HuH-7 (cell line): ENCODE results near the gene RIC8B.

Experiments
- DNase-seq: peaks from one replicate; pipeline ENCODE4 v3.0.0; 2011; ENCODE audit warnings: low spot score

Gene RIC8B

DNA sequence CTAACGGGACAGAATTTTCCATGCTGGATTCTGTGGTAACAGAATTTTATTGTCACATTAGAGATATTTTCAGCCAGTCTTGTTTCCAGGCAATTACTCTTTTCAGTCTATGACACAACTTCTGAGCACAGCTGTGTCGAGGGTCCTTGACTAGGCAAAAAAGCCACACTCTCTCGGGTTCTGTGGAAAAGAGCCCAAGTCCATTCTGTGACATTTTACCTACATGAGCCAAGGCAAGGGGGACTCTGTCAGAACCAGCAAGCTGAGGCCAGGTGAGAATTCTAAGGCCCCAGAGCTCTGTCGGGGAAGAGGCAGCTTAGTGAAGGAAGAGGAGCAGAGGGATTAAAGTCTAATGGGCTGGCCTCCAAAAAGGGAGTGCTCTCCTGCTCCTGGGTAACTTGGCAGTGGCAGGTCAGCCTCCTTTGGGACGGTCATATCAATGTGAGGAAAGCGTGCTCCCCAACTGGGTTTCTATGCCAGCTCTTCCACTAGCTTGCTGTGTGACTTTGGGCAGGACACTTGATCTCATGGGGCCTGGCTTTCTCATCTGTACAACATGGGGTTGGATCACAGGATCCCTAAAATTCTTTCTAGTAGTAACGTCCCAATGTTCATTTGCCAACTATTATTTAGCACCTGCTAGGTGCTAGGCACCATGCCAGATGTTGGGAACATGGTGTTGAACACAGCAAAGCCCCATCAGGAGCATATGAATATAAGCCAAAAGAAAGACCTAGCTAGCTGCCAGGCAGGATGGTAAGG is 16.0 kb upstream of the RIC8B start:
- no peak for DNase-seq

DNA sequence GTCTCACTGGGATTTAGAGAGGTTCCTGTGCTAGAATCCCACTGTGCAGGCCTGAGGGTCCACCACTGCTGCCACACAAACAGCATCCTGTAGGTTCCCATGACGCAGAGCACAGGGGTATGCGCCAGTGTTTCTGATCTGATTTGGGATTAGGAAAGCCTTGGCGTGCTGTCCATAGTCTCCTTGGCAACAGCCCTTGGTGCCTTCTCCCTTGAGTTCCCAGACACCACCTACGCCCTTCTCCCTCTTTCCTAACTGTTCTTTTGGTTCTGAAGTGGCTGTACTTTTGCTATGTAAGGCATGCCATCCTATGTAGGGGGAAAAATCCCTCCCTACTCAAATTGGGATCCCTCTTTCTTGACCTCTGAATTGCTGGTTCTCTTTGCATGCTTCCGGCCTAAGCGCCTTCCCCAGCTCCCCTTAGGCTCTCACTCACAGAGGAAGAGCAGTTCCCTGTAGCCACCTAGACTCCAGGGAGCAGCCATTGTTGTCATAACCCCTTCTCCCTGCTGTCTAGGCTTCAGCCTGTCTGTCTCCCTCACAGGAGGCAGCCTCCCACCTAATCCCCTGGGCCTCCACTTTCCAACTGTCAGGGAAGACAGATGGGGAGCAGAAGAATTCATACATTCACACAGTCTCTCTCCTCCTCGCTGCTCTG is 14.8 kb upstream of the RIC8B start:
- no peak for DNase-seq

DNA sequence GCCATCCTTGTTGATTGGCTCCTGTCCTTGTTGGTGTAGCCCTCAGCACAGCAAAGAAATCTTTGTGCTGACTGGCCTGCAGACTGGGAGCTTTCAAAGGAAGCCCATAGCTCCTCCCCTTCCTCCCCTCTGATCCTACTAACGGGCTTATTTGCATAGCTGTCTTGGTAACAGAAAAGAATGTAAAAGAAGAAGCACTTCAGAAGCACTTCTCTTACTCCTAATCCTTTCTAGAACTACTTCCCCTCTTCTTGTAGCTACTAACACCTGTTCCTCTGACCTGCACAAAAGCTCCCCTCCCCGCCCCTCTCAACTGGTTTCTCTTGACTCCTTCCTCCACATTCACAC is 14.3 kb upstream of the RIC8B start:
- no peak for DNase-seq

DNA sequence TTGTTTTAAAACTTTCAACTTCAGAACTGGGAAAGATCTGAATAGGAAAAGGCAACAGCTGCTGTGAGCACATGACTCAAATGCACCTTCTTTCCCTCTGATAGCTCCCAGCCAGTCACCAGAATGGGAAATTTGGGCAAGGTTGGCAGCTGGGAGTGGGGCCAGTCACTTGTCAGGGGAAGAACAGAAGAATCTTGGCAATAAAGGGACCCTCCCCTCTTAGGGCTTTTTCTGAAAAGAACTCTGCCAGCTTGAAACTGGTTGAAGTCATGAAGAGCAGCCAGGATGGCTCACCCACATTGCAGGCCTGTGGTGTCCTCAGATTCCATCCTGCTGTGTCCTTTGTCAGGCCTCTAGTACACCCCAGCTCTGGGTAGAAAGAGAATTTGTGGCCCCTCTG is 10.3 kb upstream of the RIC8B start:
- no peak for DNase-seq

DNA sequence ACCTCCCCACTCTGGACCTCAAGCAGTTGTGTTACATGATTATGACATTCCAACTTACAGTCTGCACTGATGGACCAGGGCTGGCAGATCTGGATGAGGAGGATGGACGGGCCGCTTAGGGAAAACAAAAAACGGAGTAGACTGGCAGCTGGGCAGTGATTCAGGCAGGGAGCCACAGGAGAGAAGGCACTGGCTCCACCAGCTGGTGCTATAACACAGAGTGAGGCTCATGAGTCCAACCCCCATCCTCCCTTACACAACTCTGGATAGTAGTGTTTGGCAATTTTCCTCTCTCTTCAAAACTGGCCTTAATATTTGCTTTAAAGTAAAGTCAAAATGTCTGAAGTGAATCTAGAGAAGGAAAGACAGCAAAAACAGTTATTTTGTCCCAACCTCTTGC is 9.7 kb upstream of the RIC8B start:
- DNase-seq, result no peak

DNA sequence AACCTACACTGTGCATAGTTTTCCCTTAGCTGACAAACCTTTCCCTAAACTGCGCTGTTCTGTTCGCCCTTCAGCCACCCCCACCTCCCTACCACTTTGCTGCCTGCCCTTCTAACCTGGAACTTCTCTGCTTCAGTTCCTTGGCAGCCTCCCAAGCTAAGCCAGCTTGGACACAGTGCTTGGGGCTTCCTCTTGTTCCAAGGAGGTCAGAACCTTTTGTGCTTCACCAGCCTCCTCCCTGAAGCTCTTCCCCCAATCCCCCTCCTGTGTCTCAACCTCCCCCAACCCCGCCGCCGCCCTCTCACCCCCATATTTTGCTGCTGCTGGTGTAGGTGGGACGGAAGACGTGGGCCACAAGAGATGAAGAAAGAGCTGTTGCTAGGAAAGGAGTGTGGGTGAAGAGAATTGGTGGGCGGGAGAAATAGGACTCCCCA is 8.1 kb upstream of the RIC8B start:
- DNase-seq, result no peak

DNA sequence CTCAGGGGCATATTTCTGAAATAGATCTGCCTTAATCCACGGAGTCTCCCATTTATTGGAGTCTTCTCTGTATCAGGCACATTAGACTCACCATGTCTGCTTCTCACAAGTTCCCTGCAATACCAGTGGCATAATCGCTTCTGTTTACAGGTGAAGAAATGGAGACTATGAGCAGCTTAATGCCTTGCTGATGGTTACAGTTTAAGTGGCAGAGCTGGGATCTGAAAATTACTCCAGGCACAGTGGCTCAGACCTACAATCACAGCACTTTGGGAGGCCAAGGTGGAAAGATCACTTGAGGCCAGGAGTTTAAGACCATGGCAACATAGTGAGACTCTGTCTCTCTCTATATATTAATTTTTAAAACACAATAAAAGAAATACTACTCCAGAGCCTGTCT is 7.3 kb upstream of the RIC8B start:
- no peak for DNase-seq

DNA sequence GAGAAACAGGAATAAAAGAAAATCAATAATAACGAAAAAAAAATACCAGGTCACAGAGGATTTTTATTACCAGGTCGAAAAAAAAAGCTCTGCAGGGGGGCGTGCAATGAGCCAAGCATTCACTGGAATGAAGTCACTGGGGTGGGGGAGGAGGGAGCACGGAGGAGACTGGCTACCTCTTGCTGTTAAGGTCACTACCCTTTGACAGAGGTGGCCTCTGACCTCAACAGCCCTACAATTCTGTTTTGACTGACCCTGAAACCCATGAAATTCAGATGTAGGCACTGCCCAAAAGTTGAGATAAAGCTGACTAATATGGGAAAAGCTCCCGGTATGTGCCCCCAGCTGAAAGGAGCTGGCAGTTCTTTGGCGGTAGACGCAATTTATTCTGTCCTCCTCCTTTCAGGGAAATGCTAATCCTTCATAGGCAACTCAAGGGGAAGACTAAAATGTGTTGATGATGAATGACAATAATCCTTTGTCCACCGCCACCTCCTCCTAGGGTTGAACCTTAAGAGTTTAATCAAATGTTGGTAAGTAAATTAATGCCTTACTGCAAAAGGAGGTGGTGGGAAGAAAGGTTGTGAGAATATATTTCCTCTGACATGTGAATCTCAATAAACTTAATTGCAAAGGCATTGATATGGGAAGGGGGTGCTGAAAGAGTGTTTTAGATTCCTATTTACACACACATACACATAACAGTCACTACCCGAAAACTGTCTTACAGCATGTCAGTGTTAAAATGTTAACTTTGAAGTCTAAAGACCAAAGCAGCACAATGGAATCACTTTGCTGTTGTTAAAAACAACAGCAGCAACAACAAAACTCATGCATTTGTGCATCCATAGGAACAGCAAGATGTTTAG is 6.3 kb upstream of the RIC8B start:
- no peak for DNase-seq

DNA sequence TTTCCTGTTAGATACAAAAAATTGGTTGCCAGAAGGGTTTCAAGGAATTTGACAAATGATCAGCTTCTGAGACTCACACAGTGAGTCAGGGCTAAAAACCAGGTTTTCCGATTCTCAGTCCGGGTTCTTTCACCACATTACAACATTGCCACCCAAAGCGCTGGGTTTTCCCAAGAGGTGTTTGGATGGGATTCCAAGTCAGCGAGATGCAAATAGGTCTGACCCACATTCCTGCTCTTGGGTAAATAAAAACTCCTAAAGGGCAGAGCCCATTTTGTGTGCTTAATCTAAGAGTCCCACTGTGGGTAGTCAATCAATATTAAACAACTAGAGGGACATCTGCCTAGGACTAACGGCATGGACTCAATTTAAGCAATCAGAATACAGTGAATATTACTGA is 5.4 kb upstream of the RIC8B start:
- peak; percentile 41 for DNase-seq

DNA sequence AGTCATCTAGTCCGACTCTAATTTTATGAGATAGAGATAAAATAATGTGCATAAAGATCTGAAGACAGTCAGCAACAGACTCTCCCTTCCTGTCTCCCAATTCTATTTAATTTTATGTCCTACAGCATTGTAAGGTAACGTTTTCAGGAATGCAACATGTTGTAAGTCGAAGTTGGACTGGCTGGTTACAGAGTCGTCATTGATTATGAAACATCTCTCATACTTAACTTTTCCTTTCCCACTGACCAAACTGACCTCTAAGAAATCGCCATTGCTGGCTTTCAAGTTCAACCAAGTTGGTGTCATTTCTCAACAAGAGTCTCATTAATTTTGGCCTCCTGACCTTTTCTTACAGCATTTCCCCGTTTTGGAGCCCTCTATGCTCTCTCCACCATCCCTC is 4.9 kb upstream of the RIC8B start:
- DNase-seq, result no peak

DNA sequence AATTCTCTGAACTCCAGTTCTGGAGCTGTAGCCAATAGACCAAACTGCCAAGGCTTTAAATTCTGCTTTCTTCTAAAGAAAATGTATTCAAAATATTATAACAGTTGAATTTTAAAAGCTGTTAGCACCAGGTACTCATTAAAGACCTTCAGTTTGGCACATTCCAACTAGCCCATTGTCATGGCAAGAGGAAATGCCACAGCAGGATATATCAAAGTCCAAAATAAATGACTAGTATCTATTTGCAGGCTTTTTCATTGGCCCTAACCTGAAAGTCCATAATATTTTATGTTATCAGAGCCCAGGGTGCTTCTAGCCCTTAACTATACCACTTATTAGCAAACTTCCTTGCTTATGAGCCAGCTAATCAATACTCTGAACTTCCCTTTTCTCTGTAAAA is 3.1 kb upstream of the RIC8B start:
- DNase-seq, result no peak

DNA sequence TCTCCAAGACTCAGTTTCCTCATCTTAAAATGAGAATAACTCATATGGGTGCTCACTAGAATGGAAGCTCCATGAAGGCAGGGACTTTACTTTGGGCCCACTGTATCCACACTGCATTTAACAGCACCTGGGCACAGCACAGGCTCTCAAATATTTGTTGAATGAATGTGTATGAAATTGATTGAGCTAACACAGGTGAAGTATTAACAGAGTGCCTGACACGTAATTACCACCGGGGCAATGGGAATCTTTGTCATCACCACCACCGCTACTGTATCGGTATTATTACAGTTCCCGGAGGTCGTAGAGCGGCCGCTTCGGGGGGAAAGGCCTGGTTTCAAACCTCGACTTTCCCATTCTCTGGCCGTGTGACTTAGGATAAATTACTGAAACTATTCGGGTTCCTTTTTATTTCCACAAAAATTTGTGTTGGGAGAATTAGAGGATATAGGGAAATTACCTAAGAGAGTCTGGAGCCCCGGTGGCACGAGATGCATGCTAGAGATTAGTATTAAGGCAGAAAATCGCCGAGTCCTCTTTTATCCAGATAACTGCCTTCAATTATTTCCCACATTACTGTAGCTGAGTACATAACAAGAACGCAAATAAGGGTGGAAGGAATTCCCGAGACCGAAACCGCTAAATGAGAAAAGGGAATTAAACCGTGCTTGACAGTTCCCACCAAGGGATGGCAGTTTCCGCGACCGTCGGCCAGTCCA is 1.0 kb upstream of the RIC8B start:
- no peak for DNase-seq

DNA sequence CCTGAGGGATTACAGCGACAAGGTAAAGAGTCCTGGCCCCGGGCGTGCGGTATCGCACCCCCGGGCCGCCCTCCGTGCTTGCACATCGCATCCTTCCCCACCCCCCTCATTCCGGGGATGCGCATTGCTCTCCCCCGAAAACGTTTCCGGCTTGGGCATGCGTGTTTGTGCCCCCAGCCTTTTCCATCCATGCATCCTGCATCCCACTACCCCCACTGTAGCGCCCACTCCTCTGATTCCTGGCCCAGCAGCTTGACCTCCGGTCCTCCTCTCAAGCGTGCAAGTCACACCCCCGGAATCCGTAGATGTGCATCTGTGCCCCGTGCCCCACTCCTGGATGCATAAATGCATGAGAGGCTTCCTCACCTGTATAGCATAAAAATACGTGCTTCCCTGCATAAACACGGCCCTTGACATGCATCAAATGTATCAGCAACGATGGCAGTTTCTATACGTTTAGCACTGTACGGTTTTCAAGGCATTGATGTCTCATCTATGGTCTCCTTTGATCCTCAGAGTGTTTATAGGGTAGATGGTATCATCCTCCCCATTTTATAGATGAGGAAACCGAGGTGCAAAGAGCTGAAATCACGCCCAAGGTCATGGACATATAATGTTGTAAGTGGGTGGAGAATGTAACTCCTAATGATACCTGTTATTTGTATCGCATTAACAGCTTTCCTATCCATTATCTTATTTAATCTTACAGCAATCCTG is 484 bp downstream of the RIC8B start:
- DNase-seq, result no peak

DNA sequence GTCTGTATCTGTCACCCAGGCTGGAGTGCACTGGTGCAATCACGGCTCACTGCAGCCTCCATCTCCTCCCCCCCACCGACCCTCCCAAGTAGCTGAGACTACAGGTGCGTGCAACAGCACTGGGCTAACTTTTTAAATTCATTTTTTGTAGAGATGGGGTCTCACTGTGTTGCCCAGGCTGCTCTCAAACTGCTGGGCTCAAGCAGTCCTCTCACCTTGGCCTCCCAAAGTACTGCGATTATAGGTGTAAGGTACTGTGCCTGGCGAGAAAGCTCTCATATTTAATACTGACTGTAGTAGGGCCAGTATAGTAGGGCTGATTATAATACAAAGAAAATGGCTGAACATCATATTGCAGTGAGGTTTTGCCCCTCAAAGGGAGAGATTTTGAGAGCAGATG is 2.4 kb downstream of the RIC8B start:
- no peak for DNase-seq

DNA sequence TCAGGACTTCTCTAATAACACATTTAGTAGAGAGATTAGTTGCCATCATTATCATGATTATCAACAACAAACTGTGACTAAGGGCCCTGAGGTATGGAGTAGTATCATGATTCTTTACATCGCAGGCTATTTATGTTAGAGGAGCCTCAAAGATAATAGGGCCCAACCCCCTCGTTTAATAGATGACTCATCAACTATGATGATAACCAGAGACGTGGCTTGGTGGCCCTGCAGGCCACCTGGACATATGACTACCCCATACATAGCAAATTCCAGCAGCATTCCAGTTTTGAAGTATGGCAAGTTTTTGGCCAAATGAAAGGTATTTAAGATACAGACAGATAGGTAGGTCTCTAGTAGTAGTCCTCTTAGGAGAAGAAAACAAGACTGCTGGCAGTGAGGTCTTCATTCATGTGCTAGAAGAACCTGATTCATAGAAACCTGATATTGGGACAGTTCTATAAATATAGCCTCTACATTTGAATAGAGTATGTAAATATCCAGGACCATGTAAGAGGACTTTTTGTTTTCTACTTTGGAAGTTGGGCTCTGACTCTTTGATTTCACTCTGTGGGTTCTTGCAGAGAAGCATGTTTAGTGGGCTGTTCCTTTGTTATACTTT is 5.6 kb downstream of the RIC8B start:
- no peak for DNase-seq

DNA sequence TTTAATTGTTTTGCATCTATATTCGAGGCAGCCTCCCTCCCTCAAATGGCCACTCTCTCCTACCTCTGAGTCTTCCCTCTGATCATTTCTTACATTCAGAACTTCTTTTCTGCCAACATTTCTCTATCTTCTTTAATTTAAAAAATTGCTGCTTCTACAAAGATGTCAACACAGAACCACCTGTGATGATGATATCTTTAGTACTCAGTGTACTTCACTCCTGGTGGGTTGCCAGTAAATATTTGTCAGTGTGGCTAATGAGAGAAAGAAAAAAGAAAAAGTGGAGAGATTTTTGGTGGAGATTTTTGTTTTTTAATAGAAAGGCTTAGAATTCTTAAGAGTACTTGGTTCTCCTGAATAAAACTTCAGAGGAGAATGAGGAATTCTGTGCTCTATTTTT is 8.1 kb downstream of the RIC8B start:
- no peak for DNase-seq

DNA sequence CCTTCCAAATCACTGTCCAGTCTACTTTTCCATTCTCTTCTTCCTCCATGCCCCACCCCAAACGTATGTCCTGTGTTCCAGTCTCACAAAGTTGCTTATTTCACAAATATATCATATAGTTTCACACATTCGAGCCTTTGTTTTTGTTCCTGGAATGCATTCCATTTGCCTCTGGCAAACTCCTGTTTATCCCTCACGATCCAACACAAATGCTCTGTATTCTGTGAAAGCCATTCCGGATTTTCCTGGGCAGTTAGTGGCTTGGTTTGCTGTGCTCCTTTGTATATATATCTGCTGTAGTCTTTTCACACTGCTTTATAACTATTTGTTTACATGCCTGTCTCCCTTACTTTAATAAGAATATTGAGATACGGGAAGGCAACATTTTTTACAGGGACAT is 9.0 kb downstream of the RIC8B start:
- DNase-seq, result no peak

DNA sequence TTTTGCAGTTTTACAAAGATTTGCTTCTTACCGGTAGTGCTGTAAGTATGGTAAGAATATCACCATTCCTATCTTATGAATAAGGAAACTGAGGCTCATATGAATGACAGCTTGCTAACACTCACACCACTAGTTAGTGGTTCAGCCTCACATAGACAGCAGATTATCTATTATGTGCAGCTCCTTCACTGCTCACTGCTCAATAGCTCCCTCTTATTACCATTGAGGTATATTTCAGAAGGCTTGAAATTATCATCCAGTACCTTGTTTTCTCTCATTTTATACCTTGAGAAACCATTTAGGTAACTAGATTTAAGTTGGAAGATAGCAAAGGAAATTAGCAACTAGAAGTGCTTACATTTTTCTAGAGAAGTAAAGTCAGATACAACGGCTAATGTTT is 15.5 kb downstream of the RIC8B start:
- no peak for DNase-seq

DNA sequence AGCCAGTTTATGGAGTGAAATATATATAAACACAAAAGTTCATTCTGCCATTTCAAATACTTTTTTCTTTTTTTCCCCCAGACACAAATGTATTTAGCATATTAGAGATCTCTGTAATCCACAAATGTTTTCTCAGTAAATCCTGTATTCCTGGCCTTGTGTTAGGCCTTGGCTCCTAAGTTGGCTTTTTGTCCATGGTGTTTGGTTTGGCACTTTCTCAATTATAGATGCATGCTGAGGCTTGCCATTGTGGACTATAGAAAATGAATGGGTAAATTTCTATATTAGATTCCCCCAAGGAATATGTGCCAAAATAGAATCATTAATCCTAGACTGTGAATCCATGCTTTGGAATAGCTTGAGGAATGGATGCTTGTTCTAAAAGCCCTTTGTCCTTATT is 17.0 kb downstream of the RIC8B start:
- no peak for DNase-seq

DNA sequence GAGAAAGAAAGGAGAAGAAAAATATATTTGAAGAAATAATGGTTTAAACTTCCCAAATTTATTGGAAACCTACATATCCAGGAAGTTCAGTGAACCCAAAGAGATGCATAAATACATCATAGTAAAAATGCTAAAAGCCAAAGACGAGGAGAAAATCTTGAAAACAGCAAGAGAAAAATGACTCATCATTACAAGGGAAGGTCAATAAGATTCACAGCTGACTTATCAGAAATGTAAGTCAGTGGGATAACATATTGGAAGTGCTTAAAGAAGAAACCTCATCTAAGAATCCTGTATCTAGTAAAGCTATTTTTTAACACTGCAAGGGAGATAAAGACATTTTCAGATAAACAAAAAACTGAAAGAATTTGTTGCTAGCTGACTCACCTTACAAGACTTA is 19.9 kb downstream of the RIC8B start:
- DNase-seq, result no peak

DNA sequence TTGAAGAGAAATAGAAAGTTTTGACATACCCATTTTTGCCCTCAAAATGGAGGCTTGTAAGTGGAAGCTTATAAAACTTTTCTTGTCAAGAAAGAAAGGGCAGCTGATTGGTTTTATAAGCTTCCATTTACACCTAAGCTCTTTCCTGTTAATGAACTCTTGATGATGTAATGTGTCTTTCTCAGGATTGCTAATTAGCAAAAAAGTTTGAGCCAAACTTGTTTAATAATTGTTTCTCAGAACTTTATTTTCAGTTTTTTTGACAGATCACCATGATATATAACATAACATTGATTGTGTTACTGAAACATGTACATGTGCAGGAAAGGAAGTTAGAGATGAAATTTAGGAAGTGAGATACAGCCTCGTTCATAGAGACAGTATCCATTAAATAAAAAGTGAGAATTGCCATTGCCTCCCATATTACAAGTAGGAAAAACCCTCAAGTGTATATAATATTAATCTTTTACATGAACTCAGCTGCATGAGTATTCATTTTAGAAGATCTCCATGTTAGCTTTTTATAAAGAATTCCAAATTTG is 26.8 kb downstream of the RIC8B start:
- DNase-seq, result no peak
